ENCODE measurements around the gene INTS11. TPM values are rescaled to one million over a fixed set of nuclear protein-coding genes. Genes with fewer than 3 reads are reported as not detected.

Gene INTS11
- total RNA-seq (2021): 138 and 139 TPM in 2 replicates
- long read RNA-seq, transcript INTS11-219 (4 exons, 704 nt): minor isoform, 5 of 1,023 reads
- long read RNA-seq, transcript INTS11-208 (17 exons, 2,148 nt): major isoform, 718 of 1,023 reads
- long read RNA-seq, transcript INTS11-221 (2 exons, 2,428 nt): minor isoform, 8 of 1,023 reads
- long read RNA-seq, transcript INTS11-203 (15 exons, 1,798 nt): minor isoform, 9 of 1,023 reads
- long read RNA-seq, partial matches to known transcripts: 70 of 1,023 reads
- long read RNA-seq, other reads (novel, unspliced or antisense): 202 of 1,023 reads

DNA sequence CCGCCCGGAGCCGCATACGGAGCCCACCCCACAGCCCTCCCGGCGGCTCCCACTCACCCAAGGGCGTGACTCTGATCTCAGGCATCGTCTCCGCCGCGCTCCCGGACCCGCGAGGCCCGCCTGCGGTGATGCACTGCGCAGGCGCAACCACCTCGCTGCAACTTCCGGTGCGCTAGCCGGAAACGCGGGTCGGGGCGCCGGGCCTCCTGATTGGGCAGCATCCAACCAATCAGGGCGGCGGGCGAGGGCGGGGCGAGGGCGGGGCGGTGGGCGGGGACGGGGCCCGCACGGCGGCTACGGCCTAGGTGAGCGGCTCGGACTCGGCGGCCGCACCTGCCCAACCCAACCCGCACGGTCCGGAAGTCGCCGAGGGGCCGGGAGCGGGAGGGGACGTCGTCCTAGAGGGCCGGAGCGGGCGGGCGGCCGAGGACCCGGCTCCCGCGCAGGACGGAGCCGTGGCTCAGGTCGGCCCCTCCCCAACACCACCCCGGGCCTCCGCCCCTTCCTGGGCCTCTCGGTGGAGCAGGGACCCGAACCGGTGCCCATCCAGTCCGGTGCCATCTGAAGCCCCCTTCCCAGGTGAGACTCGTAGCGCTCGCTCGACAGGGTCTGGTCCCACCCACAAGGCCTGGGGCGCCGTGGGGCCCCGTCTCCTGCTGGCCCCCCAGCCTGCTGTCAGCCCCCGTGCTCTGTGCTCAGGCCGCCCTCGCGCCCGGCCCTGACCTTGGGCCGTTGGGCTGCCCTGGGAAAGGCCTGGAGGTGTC is at the start of gene INTS11, which contains the start of gene CPTP:
Gene INTS11 (minus strand): TSS at position 137 of the 764 bp plus-strand sequence. CDS start 52 bp downstream, at position 85.
Gene CPTP (plus strand): TSS at position 279 of the 764 bp plus-strand sequence. CDS start 2,109 bp downstream, outside the sequence.
- TF ChIP-seq, protein P1, sequence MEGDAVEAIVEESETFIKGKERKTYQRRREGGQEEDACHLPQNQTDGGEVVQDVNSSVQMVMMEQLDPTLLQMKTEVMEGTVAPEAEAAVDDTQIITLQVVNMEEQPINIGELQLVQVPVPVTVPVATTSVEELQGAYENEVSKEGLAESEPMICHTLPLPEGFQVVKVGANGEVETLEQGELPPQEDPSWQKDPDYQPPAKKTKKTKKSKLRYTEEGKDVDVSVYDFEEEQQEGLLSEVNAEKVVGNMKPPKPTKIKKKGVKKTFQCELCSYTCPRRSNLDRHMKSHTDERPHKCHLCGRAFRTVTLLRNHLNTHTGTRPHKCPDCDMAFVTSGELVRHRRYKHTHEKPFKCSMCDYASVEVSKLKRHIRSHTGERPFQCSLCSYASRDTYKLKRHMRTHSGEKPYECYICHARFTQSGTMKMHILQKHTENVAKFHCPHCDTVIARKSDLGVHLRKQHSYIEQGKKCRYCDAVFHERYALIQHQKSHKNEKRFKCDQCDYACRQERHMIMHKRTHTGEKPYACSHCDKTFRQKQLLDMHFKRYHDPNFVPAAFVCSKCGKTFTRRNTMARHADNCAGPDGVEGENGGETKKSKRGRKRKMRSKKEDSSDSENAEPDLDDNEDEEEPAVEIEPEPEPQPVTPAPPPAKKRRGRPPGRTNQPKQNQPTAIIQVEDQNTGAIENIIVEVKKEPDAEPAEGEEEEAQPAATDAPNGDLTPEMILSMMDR (conservative IDR thresholded peaks at IDR 0.05): no peak
- H4K91ac ChIP-seq (ENCODE audit: insufficient read length, low read depth, low read length): no peak within 1 kb of the TSS
- Mint-ChIP-seq H3K4me3 (peak within 1 kb of the TSS; percentile 82 to 88), H3K4me1 (peaks cover 2 to 13% of the 10 kb centered on the region in 2 experiments), H3K27me3 (ENCODE audit: low read depth) (peaks cover 1% of the 10 kb centered on the region; the same call in 1 of the 2 replicates), H3K9me3 (no peaks in the 10 kb centered on the region), H3K27ac (peak within 1 kb of the TSS; percentile 11 to 90 (median 89); a peak in 4 of 7 replicates), H3K36me3 (ENCODE audit: insufficient read depth in 1 of 3, low read depth in 3 of 3) (peaks cover 4 to 16% (median 12%) of the 10 kb centered on the region in 3 experiments)
- no peak within 1 kb of the TSS for H2BK15ac ChIP-seq (ENCODE audit: low read depth, low read length)
- H3K4ac ChIP-seq (ENCODE audit: low read depth, low read length): no peak within 1 kb of the TSS
- peaks cover 8% of the 10 kb centered on the region for H3K23me2 ChIP-seq (ENCODE audit: insufficient read length, low read depth, low read length, poor library complexity, severe bottlenecking)
- no peaks in the 10 kb centered on the region for H3K4me1 ChIP-seq (ENCODE audit: insufficient read depth, low read length)
- peaks cover 8% of the 10 kb centered on the region for H3K79me1 ChIP-seq (ENCODE audit: insufficient read depth, low read depth, low read length, poor library complexity, severe bottlenecking)
- no peak within 1 kb of the TSS for H2BK20ac ChIP-seq (ENCODE audit: low read depth, low read length, poor library complexity, severe bottlenecking)
- peak within 1 kb of the TSS; percentile 63 for H3K9ac ChIP-seq (ENCODE audit: extremely low read depth, insufficient read length, low read length)
- H3T11ph ChIP-seq (ENCODE audit: low read length): no peak within 1 kb of the TSS
- H2BK5ac ChIP-seq (ENCODE audit: insufficient read length, low read length): no peak within 1 kb of the TSS
- H3K18ac ChIP-seq (ENCODE audit: insufficient read length, low read depth, low read length): no peak within 1 kb of the TSS
- H3K14ac ChIP-seq (ENCODE audit: insufficient read depth, low read length): peak within 1 kb of the TSS; percentile 78
- peaks cover 5% of the 10 kb centered on the region for H4K20me1 ChIP-seq (ENCODE audit: control insufficient read depth, insufficient read depth, insufficient read length)
- peaks cover 17% of the 10 kb centered on the region; the same call in 1 of the 2 replicates for H3K79me2 ChIP-seq (ENCODE audit: insufficient read depth, low read length)
- no peak within 1 kb of the TSS for H2AFZ ChIP-seq (ENCODE audit: low read length)
- H2AK5ac ChIP-seq (ENCODE audit: insufficient read length, low read length): no peak within 1 kb of the TSS
- no peak within 1 kb of the TSS for H3K27ac ChIP-seq (ENCODE audit: insufficient read length, low read depth, low read length)
- no peak within 1 kb of the TSS for H3K56ac ChIP-seq (ENCODE audit: insufficient read length, low read depth, low read length)
- H3K4me2 ChIP-seq (ENCODE audit: insufficient read depth, insufficient read length, low read length): peak within 1 kb of the TSS; percentile 68
- no peak within 1 kb of the TSS for H4K5ac ChIP-seq (ENCODE audit: insufficient read length, low read depth, low read length)
- no peaks in the 10 kb centered on the region for H3K9me3 ChIP-seq (ENCODE audit: control insufficient read depth, low read depth, low read length)
- no peak within 1 kb of the TSS for H2BK12ac ChIP-seq (ENCODE audit: insufficient read length, low read depth, low read length)
- no CpG with 5 or more reads among the region's 84 CpGs for WGBS (ENCODE audit: extremely low coverage, insufficient read length, low lambda C conversion rate)
- H3K23ac ChIP-seq (ENCODE audit: insufficient read length, low read depth, low read length): no peak within 1 kb of the TSS
- no peak within 1 kb of the TSS for H4K8ac ChIP-seq (replicated peaks; ENCODE audit: insufficient read length, low read depth, low read length)
- no peak within 1 kb of the TSS for H2BK120ac ChIP-seq (ENCODE audit: low read depth, low read length, poor library complexity, severe bottlenecking)
- peak; percentile 95 for DNase-seq
- H3K27me3 ChIP-seq (ENCODE audit: insufficient read depth, low read length): no peaks in the 10 kb centered on the region
